Hematopoietic multipotent progenitor cell treated with erythropoietin and hydrocortisone succinate and interleukin-3 and kit ligand, for 6 days (in vitro differentiated cells): ENCODE measurements around the gene SDS.

Experiments
- DNase-seq: peaks from one replicate; pipeline ENCODE4 v3.0.0-alpha.2; 2015

SDS gene

GRCh38 chr12:113345318-113345717 lies 58.4 kb downstream of the SDS start:
- no peak for DNase-seq
